WTC11 (cell line): Measurements from ENCODE around the gene SPINK2.

Experiments used
- ATF2 ChIP-seq: sonication (generic); formaldehyde crosslinking; IDR thresholded peaks from 2 replicates; pipeline ENCODE4 v1.8.1; 2022; ENCODE audit warnings: low read depth, missing genetic modification reagents, borderline replicate concordance
- CBFB ChIP-seq: sonication (generic); formaldehyde crosslinking; IDR thresholded peaks from 2 replicates; pipeline ENCODE4 v1.8.1; 2022; ENCODE audit warnings: mild to moderate bottlenecking, low read depth, missing genetic modification reagents
- ETV6 ChIP-seq: sonication (generic); formaldehyde crosslinking; IDR thresholded peaks from 2 replicates; pipeline ENCODE4 v1.8.1; 2022; ENCODE audit warnings: mild to moderate bottlenecking, missing genetic modification reagents
- IRF2 ChIP-seq: sonication (generic); formaldehyde crosslinking; IDR thresholded peaks from 2 replicates; pipeline ENCODE4 v1.8.0; 2022; ENCODE audit warnings: low read depth, missing genetic modification reagents, borderline replicate concordance
- MXD4 ChIP-seq: fragments of 250-450 bp; sonication (Bioruptor Pico); IDR thresholded peaks from 2 replicates; pipeline ENCODE4 v1.8.0; 2021; ENCODE audit warnings: mild to moderate bottlenecking, moderate library complexity, borderline replicate concordance
- NFE2L1 ChIP-seq: sonication (generic); formaldehyde crosslinking; IDR thresholded peaks from 2 replicates; pipeline ENCODE4 v1.8.1; 2023; ENCODE audit warnings: missing genetic modification reagents
- ZNF281 ChIP-seq: sonication (generic); formaldehyde crosslinking; IDR thresholded peaks from 2 replicates; pipeline ENCODE4 v1.8.0; 2023; ENCODE audit warnings: mild to moderate bottlenecking, missing genetic modification reagents
- TF ChIP-seq, protein P1 (sequence below): fragments of 200-600 bp; IDR thresholded peaks from 2 replicates; pipeline ENCODE4 v1.8.0; 2022; ENCODE audit warnings: antibody characterized with exemption
- TF ChIP-seq, protein P2 (sequence below): sonication (generic); formaldehyde crosslinking; IDR thresholded peaks from 2 replicates; pipeline ENCODE4 v1.8.1; 2022; ENCODE audit warnings: missing genetic modification reagents, borderline replicate concordance
- TF ChIP-seq, protein P3 (sequence below): fragments of 250-450 bp; sonication (Bioruptor Pico); IDR thresholded peaks from 2 replicates; pipeline ENCODE4 v1.9.0; 2021; ENCODE audit warnings: mild to moderate bottlenecking
- TF ChIP-seq, protein P4 (sequence below): sonication (generic); formaldehyde crosslinking; IDR thresholded peaks from 2 replicates; pipeline ENCODE4 v1.8.0; 2023; ENCODE audit warnings: missing genetic modification reagents

- no peak for TF ChIP-seq MXD4
- TF ChIP-seq, protein P1, sequence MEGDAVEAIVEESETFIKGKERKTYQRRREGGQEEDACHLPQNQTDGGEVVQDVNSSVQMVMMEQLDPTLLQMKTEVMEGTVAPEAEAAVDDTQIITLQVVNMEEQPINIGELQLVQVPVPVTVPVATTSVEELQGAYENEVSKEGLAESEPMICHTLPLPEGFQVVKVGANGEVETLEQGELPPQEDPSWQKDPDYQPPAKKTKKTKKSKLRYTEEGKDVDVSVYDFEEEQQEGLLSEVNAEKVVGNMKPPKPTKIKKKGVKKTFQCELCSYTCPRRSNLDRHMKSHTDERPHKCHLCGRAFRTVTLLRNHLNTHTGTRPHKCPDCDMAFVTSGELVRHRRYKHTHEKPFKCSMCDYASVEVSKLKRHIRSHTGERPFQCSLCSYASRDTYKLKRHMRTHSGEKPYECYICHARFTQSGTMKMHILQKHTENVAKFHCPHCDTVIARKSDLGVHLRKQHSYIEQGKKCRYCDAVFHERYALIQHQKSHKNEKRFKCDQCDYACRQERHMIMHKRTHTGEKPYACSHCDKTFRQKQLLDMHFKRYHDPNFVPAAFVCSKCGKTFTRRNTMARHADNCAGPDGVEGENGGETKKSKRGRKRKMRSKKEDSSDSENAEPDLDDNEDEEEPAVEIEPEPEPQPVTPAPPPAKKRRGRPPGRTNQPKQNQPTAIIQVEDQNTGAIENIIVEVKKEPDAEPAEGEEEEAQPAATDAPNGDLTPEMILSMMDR, result no peak
- TF ChIP-seq, protein P2, sequence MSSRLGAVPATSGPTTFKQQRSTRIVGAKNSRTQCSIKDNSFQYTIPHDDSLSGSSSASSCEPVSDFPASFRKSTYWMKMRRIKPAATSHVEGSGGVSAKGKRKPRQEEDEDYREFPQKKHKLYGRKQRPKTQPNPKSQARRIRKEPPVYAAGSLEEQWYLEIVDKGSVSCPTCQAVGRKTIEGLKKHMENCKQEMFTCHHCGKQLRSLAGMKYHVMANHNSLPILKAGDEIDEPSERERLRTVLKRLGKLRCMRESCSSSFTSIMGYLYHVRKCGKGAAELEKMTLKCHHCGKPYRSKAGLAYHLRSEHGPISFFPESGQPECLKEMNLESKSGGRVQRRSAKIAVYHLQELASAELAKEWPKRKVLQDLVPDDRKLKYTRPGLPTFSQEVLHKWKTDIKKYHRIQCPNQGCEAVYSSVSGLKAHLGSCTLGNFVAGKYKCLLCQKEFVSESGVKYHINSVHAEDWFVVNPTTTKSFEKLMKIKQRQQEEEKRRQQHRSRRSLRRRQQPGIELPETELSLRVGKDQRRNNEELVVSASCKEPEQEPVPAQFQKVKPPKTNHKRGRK (CRISPR knock-in tag), result no peak
- no peak for TF ChIP-seq ETV6 (CRISPR knock-in tag)
- TF ChIP-seq ATF2 (CRISPR knock-in tag), result no peak
- no peak for TF ChIP-seq CBFB (CRISPR knock-in tag)
- TF ChIP-seq, protein P3, sequence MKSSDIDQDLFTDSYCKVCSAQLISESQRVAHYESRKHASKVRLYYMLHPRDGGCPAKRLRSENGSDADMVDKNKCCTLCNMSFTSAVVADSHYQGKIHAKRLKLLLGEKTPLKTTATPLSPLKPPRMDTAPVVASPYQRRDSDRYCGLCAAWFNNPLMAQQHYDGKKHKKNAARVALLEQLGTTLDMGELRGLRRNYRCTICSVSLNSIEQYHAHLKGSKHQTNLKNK (CRISPR knock-in tag), result no peak
- no peak for TF ChIP-seq ZNF281 (CRISPR knock-in tag)
- no peak for TF ChIP-seq IRF2 (CRISPR knock-in tag)
- no peak for TF ChIP-seq NFE2L1 (CRISPR knock-in tag)
- TF ChIP-seq, protein P4, sequence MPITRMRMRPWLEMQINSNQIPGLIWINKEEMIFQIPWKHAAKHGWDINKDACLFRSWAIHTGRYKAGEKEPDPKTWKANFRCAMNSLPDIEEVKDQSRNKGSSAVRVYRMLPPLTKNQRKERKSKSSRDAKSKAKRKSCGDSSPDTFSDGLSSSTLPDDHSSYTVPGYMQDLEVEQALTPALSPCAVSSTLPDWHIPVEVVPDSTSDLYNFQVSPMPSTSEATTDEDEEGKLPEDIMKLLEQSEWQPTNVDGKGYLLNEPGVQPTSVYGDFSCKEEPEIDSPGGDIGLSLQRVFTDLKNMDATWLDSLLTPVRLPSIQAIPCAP (CRISPR knock-in tag), result no peak
These were observed 34.5 kb downstream of the SPINK2 start for GRCh38 chr4:56786955-56787354.
